ENCODE results near the gene CCT8L2. TPM values are rescaled to one million over a fixed set of nuclear protein-coding genes. Genes with fewer than 3 reads are reported as not detected.

CCT8L2 gene
- total and polyA plus RNA-seq, 2 of the 8 experiments (the other 6 are each of a cell fraction or from before 2014, with no cell fraction given) = not detected

DNA sequence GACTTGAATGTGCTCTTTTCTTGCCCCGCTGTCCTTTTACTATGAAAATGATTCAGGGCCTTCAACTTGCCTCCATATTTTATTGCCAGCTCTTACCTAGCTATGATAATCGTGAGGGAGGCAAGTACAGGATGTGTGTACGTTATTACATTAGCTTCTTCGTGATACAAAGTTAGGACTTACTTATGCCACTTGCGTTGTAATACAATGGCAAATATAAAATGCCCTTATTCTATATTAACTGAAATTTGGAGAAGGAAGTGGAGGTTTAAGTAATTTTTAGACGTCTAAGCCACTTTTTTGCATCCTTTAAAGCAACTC, 10.8 kb upstream of the CCT8L2 start:
- H4K5ac ChIP-seq (ENCODE audit: insufficient read length, low read depth, low read length) = no peak overlapping the region
- no peaks in the 10 kb centered on the region for H3K23me2 ChIP-seq (ENCODE audit: low read depth, low read length)
- no peak overlapping the region for H2BK15ac ChIP-seq (ENCODE audit: low read length)
- CTCF ChIA-PET (ENCODE audit: partially characterized antibody) = no interaction called here
- no peak overlapping the region for H3K9ac ChIP-seq (replicated peaks in 1 of 4; ENCODE audit: extremely low read depth in 1 of 4, low read depth in 3 of 4, low read length in 3 of 4)
- no peak overlapping the region for H2BK12ac ChIP-seq (ENCODE audit: low read depth, low read length)
- no peaks in the 10 kb centered on the region for H3K27me3 ChIP-seq (replicated peaks in 1 of 4; ENCODE audit: control insufficient read depth in 3 of 4, extremely low read depth in 1 of 4, insufficient read depth in 3 of 4, low read length in 3 of 4)
- H3K23ac ChIP-seq (ENCODE audit: insufficient read length) = no peak overlapping the region
- H3K9me3 ChIP-seq (ENCODE audit: insufficient read depth in 2 of 2, low read depth in 1 of 2, low read length in 1 of 2) = peaks cover 3 to 44% of the 10 kb centered on the region in 2 experiments; a peak in 3 of 4 replicates
- no peak overlapping the region for H4K8ac ChIP-seq (ENCODE audit: extremely low read depth, insufficient read depth, low read length)
- no peak overlapping the region for H3K14ac ChIP-seq (ENCODE audit: insufficient read length)
- H2BK5ac ChIP-seq (ENCODE audit: low read depth, low read length) = no peak overlapping the region
- no peaks in the 10 kb centered on the region for H3K79me2 ChIP-seq (ENCODE audit: control insufficient read depth in 1 of 2, insufficient read depth in 2 of 2, low read length in 2 of 2)
- no peak overlapping the region for H2BK120ac ChIP-seq (replicated peaks; ENCODE audit: low read depth, low read length)
- FAIRE-seq (no peak), DNase-seq (ENCODE audit: low read depth in 1 of 2, low spot score in 2 of 2) (no peak)
- H3K18ac ChIP-seq (ENCODE audit: extremely low read depth, low read length) = no peak overlapping the region
- H3K56ac ChIP-seq (replicated peaks; ENCODE audit: insufficient read length, low read depth, low read length) = no peak overlapping the region
- H3K4ac ChIP-seq (replicated peaks; ENCODE audit: insufficient read length, low read depth, low read length) = no peak overlapping the region
- no peak overlapping the region for H3K4me3 ChIP-seq (ENCODE audit: extremely low read depth in 1 of 4, insufficient read depth in 2 of 4, low read depth in 3 of 4, low read length in 4 of 4)
- H4K91ac ChIP-seq (replicated peaks; ENCODE audit: insufficient read length, low read length) = no peak overlapping the region
- H3K4me2 ChIP-seq (ENCODE audit: insufficient read depth in 1 of 2, low read depth in 2 of 2, low read length in 2 of 2) = no peak overlapping the region
- no peaks in the 10 kb centered on the region for H4K20me1 ChIP-seq (replicated peaks in 1 of 2; ENCODE audit: control insufficient read depth in 1 of 2, insufficient read depth in 2 of 2, low read length in 2 of 2)
- no peak overlapping the region for H2AK5ac ChIP-seq (ENCODE audit: low read depth, low read length)
- POLR2A ChIA-PET (ENCODE audit: partially characterized antibody) = no interaction called here
- no peak overlapping the region for H3K27ac ChIP-seq (ENCODE audit: low read depth, low read length)
- no peak overlapping the region for H2BK20ac ChIP-seq (ENCODE audit: low read length)
- H2AFZ ChIP-seq (ENCODE audit: low read length) = no peak overlapping the region
- no peaks in the 10 kb centered on the region for H3K4me1 ChIP-seq (replicated peaks in 1 of 4; ENCODE audit: control insufficient read depth in 3 of 4, insufficient read depth in 4 of 4, low read length in 3 of 4)
- WGBS, 2 experiments (ENCODE audit: extremely low coverage in 1 of 2, insufficient coverage in 1 of 2, insufficient read length in 1 of 2, insufficient replicate concordance in 2 of 2, low coverage in 1 of 2, low lambda C conversion rate in 2 of 2, missing lambda C conversion rate in 1 of 2) = 76% methylated on average over 6 of the region's 6 CpGs; no CpG with 5 or more reads in 1 of the 2 experiments
- H3K36me3 ChIP-seq (ENCODE audit: control insufficient read depth in 2 of 4, insufficient read depth in 4 of 4, low read length in 3 of 4) = no peaks in the 10 kb centered on the region
- H3K79me1 ChIP-seq (ENCODE audit: low read depth, low read length) = no peaks in the 10 kb centered on the region
- TF ChIP-seq CHD2 (IDR thresholded peaks at IDR 0.05; ENCODE audit: low read length) = no peak
- TF ChIP-seq YY1 (IDR thresholded peaks at IDR 0.05; ENCODE audit: low read depth, low read length) = no peak
- no peak for TF ChIP-seq CBX5 (IDR thresholded peaks at IDR 0.05; ENCODE audit: low read depth, low read length)
- no peak for TF ChIP-seq POLR2A (IDR thresholded peaks at IDR 0.05; ENCODE audit: control extremely low read depth in 1 of 2, low read depth in 2 of 2, low read length in 2 of 2)
- no peak for TF ChIP-seq RFX5 (IDR thresholded peaks at IDR 0.05; ENCODE audit: borderline replicate concordance, low read depth, low read length)
- TF ChIP-seq KDM4A (IDR thresholded peaks at IDR 0.05; ENCODE audit: low read depth, low read length, severe bottlenecking) = no peak
- no peak for TF ChIP-seq SUZ12 (IDR thresholded peaks at IDR 0.05; ENCODE audit: low read length)
- no peak for TF ChIP-seq TCF12 (IDR thresholded peaks at IDR 0.05; ENCODE audit: low read depth, low read length)
- TF ChIP-seq, protein P1, sequence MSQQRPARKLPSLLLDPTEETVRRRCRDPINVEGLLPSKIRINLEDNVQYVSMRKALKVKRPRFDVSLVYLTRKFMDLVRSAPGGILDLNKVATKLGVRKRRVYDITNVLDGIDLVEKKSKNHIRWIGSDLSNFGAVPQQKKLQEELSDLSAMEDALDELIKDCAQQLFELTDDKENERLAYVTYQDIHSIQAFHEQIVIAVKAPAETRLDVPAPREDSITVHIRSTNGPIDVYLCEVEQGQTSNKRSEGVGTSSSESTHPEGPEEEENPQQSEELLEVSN (IDR thresholded peaks at IDR 0.05) = no peak
- no peak for TF ChIP-seq SRF (IDR thresholded peaks at IDR 0.05; ENCODE audit: low read depth, low read length)
- no peak for TF ChIP-seq HDAC6 (IDR thresholded peaks at IDR 0.05; ENCODE audit: low read depth, low read length)
- no peak for TF ChIP-seq CTCF (IDR thresholded peaks at IDR 0.05; ENCODE audit: control extremely low read depth in 1 of 3, insufficient read depth in 1 of 3, low read depth in 1 of 3, low read length in 3 of 3)
- TF ChIP-seq SIN3A (conservative IDR thresholded peaks at IDR 0.05 in 1 of 2, IDR thresholded peaks at IDR 0.05 in 1 of 2; ENCODE audit: low read depth in 1 of 2, low read length in 2 of 2) = no peak

All from H1 (cell line).